EL (cell line): ENCODE measurements around the gene TMEM207.

Experiments used
- DNase-seq: peaks from one replicate; pipeline ENCODE4 v3.0.0-alpha.2; 2016

The TMEM207 gene

DNA sequence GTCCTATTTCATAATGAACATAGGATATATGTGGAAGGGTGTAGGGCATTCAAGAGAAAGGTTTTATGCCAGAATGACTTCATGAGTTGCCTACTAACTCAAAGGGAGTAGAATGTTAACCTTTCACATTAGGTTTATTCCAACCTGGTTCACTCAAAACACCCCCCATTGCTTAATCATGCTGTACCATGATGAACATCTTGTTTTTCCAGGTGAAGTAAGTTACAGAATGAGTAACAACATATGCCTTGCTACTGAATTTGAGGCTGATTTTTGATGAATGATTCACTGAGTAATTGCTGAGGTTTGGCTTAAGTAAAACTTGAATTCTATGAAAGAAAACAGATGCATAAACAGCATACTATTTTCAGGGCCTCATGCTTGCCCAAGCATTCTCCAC lies 67.6 kb downstream of the TMEM207 start:
- peak; percentile 56 for DNase-seq

DNA sequence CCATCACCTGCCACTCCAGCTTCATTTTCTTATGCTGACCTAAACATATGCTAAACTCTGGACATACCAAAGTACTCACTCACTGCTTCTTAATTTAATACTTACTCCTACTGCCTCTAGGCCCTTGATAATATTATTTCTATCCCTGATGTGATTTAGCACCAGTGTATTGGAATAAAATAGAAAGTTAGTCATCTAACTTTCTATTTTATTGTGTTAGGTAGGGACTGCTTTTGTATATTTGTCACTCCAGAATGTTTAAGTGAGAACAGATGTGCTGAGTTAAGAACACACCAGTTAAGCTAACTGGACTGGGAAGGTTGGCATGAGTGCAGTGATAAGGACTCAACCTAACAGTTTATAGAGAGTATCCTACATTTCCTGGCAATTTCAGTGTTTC lies 68.3 kb downstream of the TMEM207 start:
- peak; percentile 33 for DNase-seq

DNA sequence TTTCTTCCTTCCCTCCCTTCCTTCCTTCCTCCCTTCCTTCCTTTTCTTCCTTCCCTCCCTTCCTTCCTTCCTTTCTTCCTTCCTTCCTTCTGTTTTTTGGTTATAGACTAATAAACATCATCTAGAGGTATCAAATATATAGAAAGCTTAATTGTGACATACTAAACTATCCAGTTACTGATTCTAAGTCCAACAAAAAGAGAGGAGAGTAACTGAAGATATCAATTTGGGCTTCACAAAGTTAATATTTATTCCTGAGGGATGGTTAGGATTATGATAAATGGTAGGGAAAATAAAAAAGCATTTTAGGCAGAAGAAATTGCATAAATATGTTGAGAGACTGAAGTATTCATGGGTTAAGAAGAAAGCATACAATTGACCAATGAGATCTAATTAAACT lies 69.5 kb downstream of the TMEM207 start:
- no peak for DNase-seq
